HG03432 (cell line): ENCODE results near the gene COL5A1.

ENCODE experiments used
- ATAC-seq: cut with Tn5 transposase; IDR thresholded peaks from one replicate; pipeline ENCODE4 v1.9.1; 2021; ENCODE audit warnings: mild to moderate bottlenecking, moderate library complexity; ENCODE audit not compliant: unreplicated experiment

The COL5A1 gene

DNA sequence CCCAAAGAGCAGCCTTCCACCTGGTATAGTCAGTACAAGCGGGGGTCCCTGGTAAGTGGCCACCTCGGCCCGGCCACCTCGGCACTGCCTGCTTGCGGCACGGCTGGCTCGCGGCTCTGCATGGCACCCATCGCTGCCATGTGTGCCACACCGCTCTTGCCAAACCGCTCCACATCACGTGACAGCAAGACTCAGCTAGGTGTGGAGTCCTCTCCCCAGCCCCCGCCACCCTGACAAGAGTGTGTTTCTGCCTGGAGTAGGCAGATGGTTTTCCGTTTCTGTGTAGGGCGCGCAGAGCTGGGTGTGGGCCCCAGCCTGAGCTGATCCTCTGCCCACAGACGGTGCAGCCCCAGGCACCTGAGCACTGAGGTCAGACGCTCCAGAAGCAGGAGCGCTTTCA is 188.5 kb downstream of the COL5A1 start:
- ATAC-seq: no peak

DNA sequence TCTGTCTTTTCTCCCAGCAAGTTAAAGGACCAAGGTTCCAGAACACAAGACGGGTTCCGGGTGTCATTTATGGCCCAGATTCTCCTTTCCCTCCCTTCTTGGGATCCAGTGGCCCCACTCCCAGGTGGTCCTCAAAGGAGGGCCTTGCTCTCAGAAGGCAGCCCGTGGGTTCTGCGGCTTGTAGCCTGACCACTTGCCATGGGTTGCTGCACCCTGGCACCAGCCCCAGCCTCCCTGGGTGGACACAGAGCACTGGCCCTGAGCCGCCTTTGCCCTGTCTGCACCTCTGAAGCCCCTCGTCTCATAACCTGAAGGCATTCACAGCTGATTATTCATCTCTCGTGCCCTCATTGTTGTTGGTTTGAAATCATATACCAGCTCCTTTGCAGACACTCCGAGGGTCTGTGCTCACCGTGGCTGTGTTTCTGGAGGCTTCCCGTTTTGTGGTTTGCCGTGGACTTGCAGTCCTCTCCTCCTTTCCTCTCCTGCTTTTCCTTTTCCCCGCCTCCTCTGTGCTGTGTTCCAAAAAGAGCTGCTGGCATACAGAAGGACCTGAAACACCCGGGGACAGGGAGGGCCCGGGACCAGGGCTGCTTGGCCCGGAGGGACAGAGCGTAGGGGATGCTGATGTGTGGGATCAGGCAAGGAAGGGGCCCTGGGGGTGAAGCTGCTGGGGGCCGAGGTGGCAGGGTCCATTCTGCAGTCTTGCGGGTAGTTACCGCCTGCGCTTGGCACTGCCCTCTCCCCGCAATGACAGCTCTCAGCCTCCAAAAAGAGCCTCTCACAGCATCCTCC is 189.5 kb downstream of the COL5A1 start:
- no peak for ATAC-seq

DNA sequence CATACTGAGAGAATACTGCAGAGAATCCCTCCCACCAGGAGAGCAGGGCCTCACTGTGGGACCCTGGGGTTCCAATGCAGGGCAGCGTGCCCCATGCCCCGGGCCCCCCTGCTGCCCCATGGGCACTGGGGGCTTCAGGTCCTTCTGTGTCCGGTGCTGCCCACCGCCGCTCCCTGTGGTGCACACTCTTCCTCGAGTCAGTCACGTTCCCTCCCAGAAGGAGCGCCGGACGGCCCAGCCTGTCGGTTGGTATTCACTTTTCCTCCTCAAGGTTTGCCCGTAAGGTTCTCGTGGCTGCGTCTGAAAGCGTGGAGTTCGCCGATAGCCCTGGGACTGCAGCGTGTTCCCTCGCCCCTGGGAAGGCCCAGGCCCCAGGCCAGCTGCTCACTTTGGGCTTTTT is 190.9 kb downstream of the COL5A1 start:
- no peak for ATAC-seq

DNA sequence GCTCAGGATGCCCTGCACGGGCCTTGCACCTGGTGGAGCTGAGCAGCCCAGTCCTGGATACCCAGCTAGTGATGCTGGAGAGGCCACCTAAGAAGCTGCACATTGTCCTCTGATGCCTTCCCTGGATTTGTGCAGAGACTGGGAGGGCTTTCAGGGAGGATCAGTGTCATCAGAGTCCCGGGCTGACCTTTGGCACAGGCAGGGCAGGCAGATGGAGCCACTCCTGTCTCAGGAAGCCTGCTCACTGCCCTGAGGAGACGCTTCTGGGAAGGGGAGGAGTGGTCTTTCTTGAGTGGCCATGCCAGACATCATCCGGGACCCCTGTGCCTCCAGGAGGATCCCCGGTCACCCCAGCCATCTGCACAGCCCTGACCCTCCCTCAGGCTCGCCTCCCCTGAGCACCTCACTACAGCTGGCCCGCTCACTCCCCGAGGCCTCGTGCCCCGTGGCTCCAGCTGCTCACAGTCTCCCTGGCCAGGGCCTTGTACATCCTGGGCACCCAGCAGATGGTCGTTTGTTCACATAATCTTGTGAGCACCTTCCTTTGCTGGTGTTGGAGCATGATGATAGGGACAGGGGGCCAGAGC is 191.8 kb downstream of the COL5A1 start:
- no peak for ATAC-seq

DNA sequence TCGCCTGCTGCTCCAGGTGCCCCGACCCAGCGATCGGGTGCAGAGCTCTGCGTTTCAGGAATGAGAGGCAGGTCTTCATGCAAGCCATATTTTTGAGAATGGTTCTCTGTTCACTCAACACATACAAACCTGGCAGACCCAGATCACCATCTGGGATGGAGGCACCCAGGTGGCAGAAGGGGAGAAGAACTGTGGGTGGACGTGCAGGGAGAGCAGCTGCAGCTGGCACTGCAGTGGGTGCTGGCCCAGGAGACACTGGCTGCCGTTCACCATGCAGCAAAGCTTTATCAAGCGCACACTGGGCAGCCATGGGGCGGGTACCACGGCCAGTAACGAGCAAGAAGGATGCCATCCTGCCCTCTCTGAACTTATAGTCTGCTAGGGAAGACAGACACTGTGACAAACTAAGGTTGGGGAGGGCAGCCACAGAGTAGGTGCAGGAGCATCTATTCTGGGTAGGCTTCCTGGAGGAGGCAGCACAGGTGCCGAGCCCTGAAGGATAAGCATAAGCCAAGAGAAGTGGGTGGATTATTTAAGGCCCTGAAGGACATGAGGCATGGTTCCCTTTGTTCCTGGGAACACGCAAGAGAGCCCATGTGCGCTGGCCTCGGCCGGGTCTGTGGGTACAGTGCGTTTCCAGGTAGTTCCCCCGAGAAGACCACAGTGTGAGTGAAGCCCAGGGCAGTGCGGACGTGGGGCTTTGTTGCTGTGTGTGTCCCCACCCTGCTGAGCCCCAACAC is 192.8 kb downstream of the COL5A1 start:
- no peak for ATAC-seq

DNA sequence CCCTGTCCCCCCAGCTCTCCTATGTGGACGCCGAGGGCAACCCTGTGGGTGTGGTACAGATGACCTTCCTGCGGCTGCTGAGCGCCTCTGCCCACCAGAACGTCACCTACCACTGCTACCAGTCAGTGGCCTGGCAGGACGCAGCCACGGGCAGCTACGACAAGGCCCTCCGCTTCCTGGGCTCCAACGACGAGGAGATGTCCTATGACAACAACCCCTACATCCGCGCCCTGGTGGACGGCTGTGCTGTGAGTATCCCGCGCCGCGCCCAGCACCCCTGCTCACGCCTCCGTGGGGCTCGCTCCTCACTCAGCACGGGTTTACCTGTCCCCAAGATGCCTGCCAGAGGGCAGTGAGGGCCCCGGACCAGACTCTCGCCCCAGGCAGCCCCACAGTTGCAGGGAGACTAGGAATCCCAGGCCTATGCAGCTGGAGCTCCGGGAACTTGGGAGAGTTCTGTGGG is 193.4 kb downstream of the COL5A1 start:
- no peak for ATAC-seq

DNA sequence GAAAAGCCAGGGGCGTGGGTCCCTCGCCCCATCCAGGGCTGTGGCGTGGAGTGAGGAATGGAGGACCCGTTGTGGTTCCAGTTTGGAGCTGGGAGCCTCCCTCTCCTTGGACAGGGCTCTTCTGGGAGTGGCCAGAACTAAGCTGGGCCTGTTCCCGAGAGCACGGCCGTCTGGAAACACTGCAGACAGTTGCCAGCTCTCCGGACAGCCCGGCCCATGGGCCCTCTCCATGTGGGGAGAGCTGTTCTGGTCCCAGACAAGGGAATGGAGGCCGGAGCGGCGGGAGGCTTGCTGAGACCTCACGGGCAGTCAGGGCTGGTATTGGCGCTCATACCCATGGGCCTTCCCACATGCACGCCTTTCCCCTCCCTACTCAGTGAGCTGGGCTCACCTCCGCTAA is 193.8 kb downstream of the COL5A1 start:
- ATAC-seq: no peak

DNA sequence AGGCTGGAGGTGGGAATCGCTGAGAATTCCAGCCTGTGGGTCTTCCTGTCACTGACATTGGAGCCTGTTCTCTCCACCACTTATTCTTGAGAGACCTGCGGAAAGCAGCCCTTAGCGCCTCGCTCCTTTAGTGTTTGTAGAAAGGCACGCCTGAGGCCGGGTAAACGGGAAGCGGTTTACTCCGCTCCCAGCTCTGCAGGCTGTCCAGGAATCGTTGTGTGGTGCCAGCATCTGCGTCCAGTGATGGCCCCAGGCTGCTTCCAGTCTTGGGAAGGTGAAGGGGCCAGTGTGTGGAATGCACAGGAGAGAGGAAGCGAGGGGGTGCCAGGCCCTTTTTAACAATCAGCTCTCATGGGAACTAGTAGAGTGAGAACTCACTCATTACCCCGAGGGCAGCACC is 194.4 kb downstream of the COL5A1 start:
- ATAC-seq: no peak

DNA sequence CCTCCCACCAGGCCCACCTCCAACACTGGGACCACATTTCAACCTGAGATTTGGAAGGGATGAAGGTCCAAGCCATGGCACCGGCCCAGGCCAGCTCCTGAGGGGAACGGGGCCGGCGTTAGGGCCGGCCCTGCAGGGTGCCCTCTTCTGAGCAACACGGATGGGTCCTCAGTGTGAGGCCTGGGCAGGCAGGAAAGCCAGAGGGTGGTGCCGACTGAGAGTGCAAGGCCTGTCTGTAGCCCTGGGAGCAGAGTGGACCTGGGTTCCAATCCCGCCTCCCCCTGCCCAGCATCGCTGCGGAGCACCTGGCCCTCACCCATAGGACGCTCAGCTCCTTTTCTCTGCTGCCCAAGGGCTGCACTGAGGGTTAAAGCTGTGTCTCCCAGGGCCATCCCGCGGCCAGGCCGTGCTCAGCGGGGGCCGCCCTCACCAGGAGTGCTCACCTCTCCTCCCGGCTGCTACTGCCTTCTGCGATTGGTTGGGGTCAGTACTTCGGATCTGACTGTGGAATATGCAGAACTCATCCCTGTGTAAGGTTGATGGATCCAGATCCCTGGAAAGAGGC is 194.9 kb downstream of the COL5A1 start:
- ATAC-seq: no peak

DNA sequence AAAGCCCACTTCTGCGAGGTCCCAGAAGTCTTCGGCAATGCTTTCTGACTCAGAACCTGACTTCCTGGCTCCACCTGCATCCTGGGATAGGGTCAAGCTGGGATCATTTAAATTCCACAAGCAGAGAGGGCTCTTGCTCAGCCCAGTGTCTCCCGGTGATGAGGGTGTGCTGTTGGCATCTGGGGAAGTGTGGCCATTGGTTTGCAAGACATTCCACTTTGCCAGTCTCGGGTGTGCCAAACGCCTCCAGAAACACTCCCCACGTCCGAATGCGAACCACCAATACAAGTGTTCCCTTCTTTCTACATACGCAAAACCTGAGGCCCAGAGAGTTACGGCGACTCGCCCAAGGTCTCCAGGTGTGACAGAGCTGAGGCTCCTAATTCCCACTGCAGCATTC is 195.9 kb downstream of the COL5A1 start:
- ATAC-seq: no peak

DNA sequence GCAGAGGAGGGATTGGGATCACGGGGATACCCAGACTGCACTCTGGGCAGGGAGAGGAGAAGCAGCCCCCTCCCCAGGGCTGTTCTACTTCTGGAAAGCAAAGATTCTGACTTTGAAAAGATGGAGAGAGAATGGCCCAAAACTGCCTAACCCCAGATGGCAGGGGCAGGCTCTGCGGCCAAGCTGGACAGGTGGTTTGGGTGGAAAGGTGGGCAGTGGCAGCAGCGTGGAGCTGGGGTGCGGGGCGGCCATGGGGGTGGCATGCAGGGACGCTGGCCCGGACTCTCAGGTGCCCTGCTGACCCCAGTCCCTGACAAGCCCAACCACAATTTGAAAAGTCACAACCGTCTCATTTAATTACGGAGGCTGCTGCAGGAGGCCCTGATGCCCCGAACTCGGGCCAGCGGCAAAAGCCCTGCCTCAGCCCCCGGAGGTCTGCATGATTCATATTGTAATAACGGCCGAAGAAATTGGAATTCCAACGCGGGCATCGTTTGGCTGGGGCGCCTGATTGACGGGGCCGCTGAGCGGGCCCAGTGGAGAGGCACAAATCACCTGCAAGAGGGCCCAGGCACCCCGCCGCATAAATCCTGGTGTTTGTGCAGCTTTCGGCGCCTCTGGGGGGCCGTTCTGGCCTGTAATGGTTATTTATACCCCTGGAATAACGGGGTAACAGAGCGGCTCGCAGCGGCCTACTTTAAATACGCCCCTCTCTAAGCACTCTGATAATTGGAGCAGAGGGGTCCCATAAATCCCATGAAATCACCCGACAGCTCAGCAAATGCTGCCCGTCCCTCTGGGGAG is 197.2 kb downstream of the COL5A1 start:
- ATAC-seq: no peak

DNA sequence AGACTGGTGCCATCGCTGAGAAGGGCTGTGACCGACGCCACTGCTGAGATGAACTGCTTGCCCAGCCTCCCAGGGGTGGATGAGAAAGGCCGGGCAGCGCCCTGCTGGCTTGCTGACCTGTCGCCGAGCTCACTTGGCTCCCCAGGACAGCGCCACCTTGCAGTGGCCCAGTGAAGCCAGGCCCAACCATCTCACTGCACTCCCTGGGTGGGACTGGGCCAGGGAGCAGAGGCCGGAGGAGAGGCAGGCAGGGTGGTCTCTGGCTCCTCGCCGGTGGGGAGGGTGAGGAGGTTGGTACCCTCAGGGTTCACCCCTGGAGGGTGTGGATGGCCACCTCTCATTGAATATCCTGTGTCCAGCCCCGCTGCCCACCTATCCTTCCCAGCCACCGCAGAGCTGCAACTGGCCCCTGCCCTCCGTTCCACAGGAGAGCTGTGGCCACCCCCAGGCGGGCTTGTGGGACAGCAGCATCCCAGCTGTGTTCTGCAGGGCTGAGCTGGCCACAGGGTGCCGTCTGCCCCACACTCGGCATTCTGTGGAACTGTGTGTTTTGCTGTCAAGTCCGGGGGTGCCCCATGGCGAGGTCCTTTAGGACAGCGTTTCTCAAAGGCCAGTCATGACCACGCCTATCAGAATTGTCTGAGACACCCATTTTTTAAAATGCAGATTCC is 198.0 kb downstream of the COL5A1 start:
- ATAC-seq: no peak

DNA sequence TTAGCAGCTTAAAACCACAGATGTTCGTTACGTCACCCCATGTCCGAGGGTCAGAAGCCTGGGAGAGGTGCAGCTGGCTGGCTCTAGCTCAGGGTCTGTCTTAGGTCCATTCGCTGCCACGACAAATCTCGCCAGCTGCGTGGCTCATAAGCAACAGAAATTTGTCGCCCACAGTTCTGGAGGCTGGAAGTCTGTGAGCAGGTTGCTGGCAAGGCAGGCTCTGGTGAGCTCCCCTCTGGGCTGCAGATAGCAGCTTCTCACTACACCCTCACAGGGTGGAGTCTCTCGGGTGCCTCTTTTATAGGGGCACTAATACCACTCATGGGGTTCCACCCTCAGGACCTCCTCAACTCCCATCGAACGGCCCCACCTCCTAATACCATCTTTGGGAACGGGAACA is 198.9 kb downstream of the COL5A1 start:
- ATAC-seq: no peak

DNA sequence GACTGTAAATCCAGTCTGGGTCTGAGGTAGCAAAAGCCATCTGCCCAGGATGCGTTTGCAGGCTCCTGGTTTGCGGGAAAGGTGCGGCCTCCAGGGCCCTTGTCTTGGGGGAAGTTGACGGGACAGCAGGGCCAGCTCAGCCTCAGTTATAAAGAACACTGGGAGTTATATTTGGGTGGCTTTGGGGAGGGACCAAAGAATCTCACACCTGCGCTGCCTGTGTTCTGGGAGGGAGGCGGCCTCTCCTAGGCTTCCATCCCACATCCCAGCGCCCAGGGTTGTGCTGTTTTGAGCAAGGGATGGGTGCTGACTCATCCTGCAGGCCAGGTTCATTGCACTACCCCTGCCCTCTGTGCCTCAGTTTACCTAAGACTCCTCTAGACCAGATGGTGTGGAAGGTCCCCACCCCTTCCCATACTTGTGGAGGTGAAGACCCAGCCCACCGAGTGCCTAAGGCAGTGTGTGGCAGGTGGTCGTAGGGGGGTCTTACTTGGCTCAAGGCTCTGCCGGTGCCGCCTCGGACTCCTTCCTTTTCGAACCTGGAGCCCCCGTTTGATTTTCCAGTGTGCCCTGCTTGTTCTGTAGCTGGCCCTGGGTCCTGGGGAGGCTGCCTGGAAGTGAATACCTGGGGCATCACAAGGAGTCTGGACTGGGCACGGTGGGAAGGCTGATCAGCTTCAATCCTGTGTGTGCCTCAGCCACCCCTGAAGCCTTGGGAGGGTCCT is 199.7 kb downstream of the COL5A1 start:
- ATAC-seq: no peak

DNA sequence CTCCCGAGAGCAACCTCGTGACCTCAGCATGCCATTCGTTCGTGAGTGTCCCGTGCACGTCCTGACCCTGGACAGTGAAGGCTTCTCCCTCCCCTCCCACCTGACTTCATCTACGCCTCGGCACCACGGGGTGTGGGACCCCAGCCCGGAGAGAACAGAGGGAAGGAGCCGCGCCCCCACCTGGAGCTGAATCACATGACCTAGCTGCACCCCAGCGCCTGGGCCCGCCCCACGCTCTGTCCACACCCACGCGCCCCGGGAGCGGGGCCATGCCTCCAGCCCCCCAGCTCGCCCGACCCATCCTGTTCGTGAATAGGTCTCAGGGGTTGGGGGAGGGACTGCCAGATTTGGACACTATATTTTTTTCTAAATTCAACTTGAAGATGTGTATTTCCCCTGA is 200.7 kb downstream of the COL5A1 start:
- ATAC-seq: no peak

DNA sequence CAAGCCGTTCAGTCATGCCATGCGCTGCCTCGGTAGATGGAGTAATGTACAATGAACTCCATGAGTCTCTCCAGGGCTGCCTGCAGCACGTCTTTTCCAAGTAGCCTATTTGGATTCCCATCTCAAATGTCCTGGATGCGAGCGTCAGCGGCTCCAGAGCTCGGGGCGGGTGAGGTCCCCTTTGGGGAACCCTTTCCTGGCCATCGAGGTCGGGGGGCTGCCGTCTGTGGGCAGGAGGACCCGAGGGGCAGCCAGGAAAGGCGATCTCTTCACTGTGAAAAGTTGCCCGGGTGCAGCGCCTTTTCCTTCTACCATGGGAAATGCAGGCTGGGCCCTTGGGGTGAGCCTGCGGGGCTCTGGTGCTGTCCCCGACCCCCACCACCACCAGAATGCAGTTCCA is 202.1 kb downstream of the COL5A1 start:
- no peak for ATAC-seq

DNA sequence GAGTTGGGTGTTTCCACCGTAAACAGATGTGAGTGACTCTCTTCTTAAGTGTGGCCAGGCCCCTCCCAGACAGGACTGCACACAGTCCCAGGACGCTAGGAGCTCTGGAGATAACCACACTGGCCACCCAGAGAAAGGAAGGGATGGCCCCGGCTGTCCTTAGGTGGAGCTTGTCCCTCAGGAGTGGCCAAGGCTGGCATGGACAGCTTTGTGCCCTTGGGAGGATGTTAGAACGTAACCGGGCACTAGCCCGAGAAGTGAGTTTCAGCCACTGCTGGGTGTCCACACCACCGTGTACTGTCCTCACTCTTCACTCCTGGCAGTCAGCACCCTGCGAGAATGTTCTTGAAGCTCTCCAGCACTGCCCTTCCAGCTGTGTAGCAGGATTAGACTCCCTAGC is 203.2 kb downstream of the COL5A1 start:
- no peak for ATAC-seq

DNA sequence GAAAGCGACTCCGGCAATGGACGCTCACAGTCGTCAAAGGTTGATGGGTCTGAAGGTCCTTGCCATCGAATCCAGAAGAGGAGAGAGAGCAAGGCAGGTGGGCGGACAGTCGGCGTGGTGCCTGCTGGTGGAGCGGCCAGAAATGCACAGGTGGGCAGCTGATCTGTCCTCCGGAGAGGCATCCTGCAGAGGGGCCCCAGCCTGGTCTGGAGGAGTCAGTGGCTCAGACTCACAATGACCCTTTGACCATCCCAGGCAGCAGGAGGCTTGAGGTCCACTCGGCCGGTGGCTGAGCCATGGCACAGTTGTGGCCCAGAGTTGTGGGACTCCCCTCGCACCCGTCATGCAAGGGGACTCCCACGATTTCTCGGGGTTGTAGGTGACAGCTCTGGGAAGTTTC is 204.6 kb downstream of the COL5A1 start:
- no peak for ATAC-seq

DNA sequence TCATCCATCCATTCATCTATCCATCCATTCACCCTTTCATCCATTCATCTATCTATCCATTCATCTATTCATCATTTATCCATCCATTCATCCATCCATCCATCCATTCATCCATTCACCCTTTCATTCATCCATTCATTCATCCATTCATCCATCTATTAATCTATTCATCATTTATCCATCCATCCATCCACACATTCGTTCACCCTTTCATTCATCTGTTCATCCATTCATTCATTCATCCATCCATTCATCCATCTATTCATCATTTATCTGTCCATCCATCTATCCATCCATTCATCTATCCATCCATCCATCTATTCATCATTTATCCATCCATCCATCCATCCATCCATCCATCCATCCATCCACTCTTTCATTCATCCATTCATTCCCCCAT is 205.1 kb downstream of the COL5A1 start:
- ATAC-seq: no peak

DNA sequence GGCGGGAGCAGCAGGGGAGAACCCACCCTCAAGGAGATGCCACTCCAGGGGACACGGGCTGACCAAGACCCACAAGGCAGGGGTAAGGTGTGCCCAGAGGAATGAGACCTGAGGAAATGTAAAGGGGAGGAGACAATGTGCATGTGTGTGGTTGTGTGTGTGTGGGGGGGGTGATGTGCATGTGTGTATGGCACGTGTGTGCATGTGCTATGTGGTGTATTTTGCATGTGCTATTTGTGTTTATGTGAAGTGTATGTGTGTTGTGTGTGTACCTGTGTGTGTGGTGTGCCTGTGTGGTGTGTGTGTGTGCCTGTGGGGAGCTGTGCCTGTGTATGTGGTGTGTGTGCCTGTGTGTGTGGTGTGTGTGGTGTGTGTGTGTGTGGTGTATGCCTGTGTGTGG is 205.5 kb downstream of the COL5A1 start:
- ATAC-seq: no peak
